Skeletal muscle tissue (tissue), 4 donors: ENCODE results near the gene ASCL2. TPM values are rescaled to one million over a fixed set of nuclear protein-coding genes. Genes with fewer than 3 reads are reported as not detected.

Experiments
- H3K27ac ChIP-seq: one replicate; pipeline ENCODE4 v1.7.0; 2013; ENCODE audit warnings: mild to moderate bottlenecking, low read depth, low read length, inconsistent platforms
- H3K27me3 ChIP-seq, 3 donors: one replicate each; pipeline ENCODE4 v1.7.0; 2013; ENCODE audit warnings: low read length in 3 of 3; ENCODE audit not compliant: control insufficient read depth in 3 of 3, insufficient read depth in 3 of 3
- H3K36me3 ChIP-seq, 3 donors: one replicate each; pipeline ENCODE4 v1.7.0; 2013; ENCODE audit warnings: low read length in 3 of 3; ENCODE audit not compliant: control insufficient read depth in 3 of 3, insufficient read depth in 3 of 3
- H3K4me1 ChIP-seq, 3 donors: one replicate each; pipeline ENCODE4 v1.7.0; 2013; ENCODE audit warnings: low read length in 3 of 3, mild to moderate bottlenecking in 3 of 3; ENCODE audit not compliant: control insufficient read depth in 3 of 3, insufficient read depth in 3 of 3
- H3K4me3 ChIP-seq, 3 donors: one replicate each; pipeline ENCODE4 v1.7.0; 2013; ENCODE audit warnings: low read length in 3 of 3
- H3K9ac ChIP-seq, 3 donors: one replicate each; pipeline ENCODE4 v1.7.0; 2013; ENCODE audit warnings: low read length in 3 of 3, mild to moderate bottlenecking in 3 of 3, moderate library complexity in 2 of 3, low read depth in 1 of 3
- H3K9me3 ChIP-seq, 3 donors: one replicate each; pipeline ENCODE4 v1.7.0; 2013; ENCODE audit warnings: low read length in 3 of 3; ENCODE audit not compliant: control insufficient read depth in 3 of 3
- total RNA-seq: library from RNA; depleted of rRNA; stranded (reverse); fragments of >200 nt; gene quantifications from one replicate; pipeline ENCODE4 v1.2.3, GENCODE V29; 2014
- donor health status: Osteomylitis.

The ASCL2 gene
- total RNA-seq, 1 donor from 2014 or later: not detected

- Histone ChIP-seq H3K27me3 (peaks cover 58 to 82% (median 79%) of the 10 kb centered on the region in 3 donors), H3K9ac (no peak overlapping the region), H3K27ac (no peak overlapping the region), H3K9me3 (no peaks in the 10 kb centered on the region), H3K4me1 (no peaks in the 10 kb centered on the region), H3K4me3 (no peak overlapping the region), H3K36me3 (no peaks in the 10 kb centered on the region)
Measured at GRCh38 chr11:2272228-2272945, 2.0 kb upstream of the ASCL2 start.

- H3K9ac ChIP-seq: no peak overlapping the region
- H3K9me3 ChIP-seq: no peaks in the 10 kb centered on the region
- H3K27me3 ChIP-seq: peaks cover 53 to 80% (median 79%) of the 10 kb centered on the region in 3 donors
- no peak overlapping the region for H3K4me3 ChIP-seq
- H3K4me1 ChIP-seq: no peaks in the 10 kb centered on the region
- H3K36me3 ChIP-seq: no peaks in the 10 kb centered on the region
- no peak overlapping the region for H3K27ac ChIP-seq
Measured at GRCh38 chr11:2271327-2272227, 1.2 kb upstream of the ASCL2 start.

GRCh38 chr11:2271077-2271326 lies 614 bp upstream of the ASCL2 start:
- H3K4me3 ChIP-seq: no peak overlapping the region
- no peaks in the 10 kb centered on the region for H3K4me1 ChIP-seq
- peaks cover 53 to 79% (median 79%) of the 10 kb centered on the region in 3 donors for H3K27me3 ChIP-seq
- H3K27ac ChIP-seq: no peak overlapping the region
- no peaks in the 10 kb centered on the region for H3K36me3 ChIP-seq
- H3K9me3 ChIP-seq: peaks cover 0 to 2% (median 0%) of the 10 kb centered on the region in 3 donors
- H3K9ac ChIP-seq: no peak overlapping the region

- H3K27me3 ChIP-seq: peaks cover 49 to 83% (median 70%) of the 10 kb centered on the region in 3 donors
- H3K36me3 ChIP-seq: no peaks in the 10 kb centered on the region
- H3K27ac ChIP-seq: no peak overlapping the region
- no peak overlapping the region for H3K9ac ChIP-seq
- H3K4me3 ChIP-seq: peak overlapping the region in 1 of 3 donors; percentile 43
- H3K9me3 ChIP-seq: peaks cover 0 to 2% (median 0%) of the 10 kb centered on the region in 3 donors
- no peaks in the 10 kb centered on the region for H3K4me1 ChIP-seq
Measured at GRCh38 chr11:2269601-2270321, 627 bp downstream of the ASCL2 start.

- H3K27me3 ChIP-seq: peaks cover 53 to 78% (median 68%) of the 10 kb centered on the region in 3 donors
- H3K4me1 ChIP-seq: no peaks in the 10 kb centered on the region
- no peak overlapping the region for H3K9ac ChIP-seq
- H3K27ac ChIP-seq: no peak overlapping the region
- H3K36me3 ChIP-seq: no peaks in the 10 kb centered on the region
- H3K4me3 ChIP-seq: peak overlapping the region in 1 of 3 donors; percentile 13
- peaks cover 0 to 2% (median 0%) of the 10 kb centered on the region in 3 donors for H3K9me3 ChIP-seq
Measured at GRCh38 chr11:2268729-2269600, 1.4 kb downstream of the ASCL2 start.

- peaks cover 45 to 72% (median 60%) of the 10 kb centered on the region in 3 donors for H3K27me3 ChIP-seq
- H3K9ac ChIP-seq: no peak overlapping the region
- no peaks in the 10 kb centered on the region for H3K36me3 ChIP-seq
- H3K27ac ChIP-seq: no peak overlapping the region
- H3K9me3 ChIP-seq: peaks cover 0 to 2% (median 0%) of the 10 kb centered on the region in 3 donors
- no peak overlapping the region for H3K4me3 ChIP-seq
- no peaks in the 10 kb centered on the region for H3K4me1 ChIP-seq
Measured at GRCh38 chr11:2267851-2268728, 2.3 kb downstream of the ASCL2 start.

GRCh38 chr11:2267306-2267850 lies 3.0 kb downstream of the ASCL2 start:
- Histone ChIP-seq H3K27ac (no peak overlapping the region), H3K27me3 (peaks cover 38 to 67% (median 55%) of the 10 kb centered on the region in 3 donors), H3K4me1 (no peaks in the 10 kb centered on the region), H3K36me3 (no peaks in the 10 kb centered on the region), H3K9ac (no peak overlapping the region), H3K9me3 (peaks cover 0 to 2% (median 0%) of the 10 kb centered on the region in 3 donors), H3K4me3 (no peak overlapping the region)

GRCh38 chr11:2266586-2267305 lies 3.6 kb downstream of the ASCL2 start:
- Histone ChIP-seq H3K4me1 (no peaks in the 10 kb centered on the region), H3K9me3 (peaks cover 0 to 2% (median 0%) of the 10 kb centered on the region in 3 donors), H3K27ac (no peak overlapping the region), H3K27me3 (peaks cover 35 to 67% (median 50%) of the 10 kb centered on the region in 3 donors), H3K36me3 (no peaks in the 10 kb centered on the region), H3K4me3 (no peak overlapping the region), H3K9ac (no peak overlapping the region)
